K562 (cell line): ENCODE measurements around the gene HOXD12. TPM values are rescaled to one million over a fixed set of nuclear protein-coding genes. Genes with fewer than 3 reads are reported as not detected.

Experiments used
- ATAC-seq: fragments of 200-7000 bp; cut with Tn5 transposase; 3 replicates; pipeline ENCODE4 v1.9.1; 2020; ENCODE audit warnings: moderate library complexity
- BruUV-seq: library from RNA; stranded (reverse); fragments of 400-500 nt; replicated peaks from 2 replicates; lab custom pipeline; 2021; lab: Mats Ljungman, UMichigan
- CTCF ChIA-PET: fragments of 300-600 bp; formaldehyde crosslinking; extraction: SDS; loops from one replicate; lab custom pipeline; 2021; ENCODE audit warnings: low intra/inter-chr PET ratio; lab: Yijun Ruan, JAX
- POLR2A ChIA-PET: fragments of 300-600, 350-650 bp; sonication (Branson Sonifier 250); formaldehyde crosslinking; extraction: SDS; loops from one replicate; lab custom pipeline; 2021; ENCODE audit warnings: antibody characterized with exemption, inconsistent platforms; lab: Yijun Ruan, JAX
- DNase-seq, 4 experiments: peaks; one replicate each; pipeline versions ENCODE4 v3.0.0 to v3.0.0-alpha.2; 2011 to 2018; ENCODE audit warnings: low spot score in 3 of 4, mixed read lengths in 3 of 4; ENCODE audit errors: extremely low read depth in 1 of 4
- FAIRE-seq: peaks from 2 replicates; lab custom pipeline; 2011; peaks lifted over from hg19 to GRCh38; lab: Jason Lieb, UNC
- H2AFZ ChIP-seq: 2 replicates; pipeline ENCODE4 v1.6.0; 2011; ENCODE audit warnings: low read depth, low read length, control low read depth, inconsistent platforms
- H3K27ac ChIP-seq: fragments of 200-600 bp; 3 replicates; pipeline ENCODE4 v1.8.0; 2011; ENCODE audit warnings: low read depth, mild to moderate bottlenecking, control low read depth, inconsistent platforms, low read length, moderate library complexity, mixed read lengths; ENCODE audit errors: extremely low read depth
- H3K27me3 ChIP-seq, 2 experiments: fragments of 300-600 bp in 1 of 2; 2 replicates in 1 of 2; 3 replicates in 1 of 2; pipeline versions ENCODE4 v1.6.0 to v1.8.0; 2011; ENCODE audit warnings: inconsistent platforms in 2 of 2, low read length in 2 of 2, mild to moderate bottlenecking in 1 of 2, mixed read lengths in 1 of 2, moderate library complexity in 1 of 2; ENCODE audit not compliant: control insufficient read depth in 2 of 2, insufficient read depth in 2 of 2
- H3K36me3 ChIP-seq: fragments of 300-600 bp; 3 replicates; pipeline ENCODE4 v1.8.0; 2011; ENCODE audit warnings: mild to moderate bottlenecking, low read length, inconsistent platforms; ENCODE audit not compliant: control insufficient read depth, insufficient read depth
- H3K4me1 ChIP-seq, 2 experiments: fragments of 200-600 bp in 1 of 2; replicated peaks in 1 of 2; 2 replicates in 1 of 2; 3 replicates in 1 of 2; pipeline versions ENCODE4 v1.5.1 to v1.8.0; 2011; ENCODE audit warnings: inconsistent platforms in 2 of 2, low read length in 2 of 2, mild to moderate bottlenecking in 1 of 2, mixed read lengths in 1 of 2, moderate library complexity in 1 of 2; ENCODE audit not compliant: control insufficient read depth in 2 of 2, insufficient read depth in 2 of 2
- H3K4me2 ChIP-seq: 2 replicates; pipeline ENCODE4 v1.6.1; 2011; ENCODE audit warnings: low read length, control low read depth, inconsistent platforms, mixed read lengths; ENCODE audit not compliant: insufficient read depth
- H3K4me3 ChIP-seq: fragments of 200-600 bp; sonication (generic), shearing (Covaris generic); 2 replicates; pipeline ENCODE4 v1.5.1; 2016; ENCODE audit warnings: control low read depth, inconsistent platforms
- H3K79me2 ChIP-seq: fragments of 200-600 bp; 3 replicates; pipeline ENCODE4 v1.8.0; 2011; ENCODE audit warnings: low read length, inconsistent platforms; ENCODE audit not compliant: control insufficient read depth, insufficient read depth
- H3K9ac ChIP-seq, 2 experiments: 2 replicates each; pipeline versions ENCODE4 v1.6.0 to v1.6.1; 2011; ENCODE audit warnings: low read depth in 2 of 2, low read length in 2 of 2, control low read depth in 1 of 2, inconsistent platforms in 1 of 2, mild to moderate bottlenecking in 1 of 2, mixed read lengths in 1 of 2; ENCODE audit not compliant: insufficient read depth in 1 of 2
- H3K9me1 ChIP-seq: one replicate; pipeline ENCODE4 v1.6.0; 2011; ENCODE audit warnings: inconsistent platforms, mild to moderate bottlenecking, low read length, moderate library complexity; ENCODE audit not compliant: control insufficient read depth, insufficient read depth
- H3K9me3 ChIP-seq: replicated peaks from 2 replicates; pipeline ENCODE4 v1.5.1; 2011; ENCODE audit warnings: low read depth, low read length, inconsistent platforms; ENCODE audit not compliant: control insufficient read depth, insufficient read depth
- H4K20me1 ChIP-seq: replicated peaks from 2 replicates; pipeline ENCODE4 v1.6.1; 2011; ENCODE audit warnings: low read length, inconsistent platforms, mixed read lengths; ENCODE audit not compliant: control insufficient read depth, insufficient read depth
- WGBS: fragments of 100-300 bp; shearing (Covaris generic); methylation state at CpG from one replicate; pipeline ENCODE4 v1.1.6; 2016; ENCODE audit warnings: low coverage, mixed read lengths; ENCODE audit not compliant: insufficient coverage; ENCODE audit errors: missing lambda C conversion rate; 5-methylcytosine and 5-hydroxymethylcytosine counted together
- in situ Hi-C: fragments of 300-500 bp; cut with MboI; formaldehyde crosslinking; loops from 4 replicates; pipeline ENCODE4 v1.15.0; 2018; ENCODE audit warnings: inconsistent platforms, mixed read lengths
- intact Hi-C: fragments of 100-400 bp; cut with micrococcal nuclease; formaldehyde crosslinking; loops from 2 replicates; pipeline ENCODE4 v1.14.2; 2022
- polyA plus RNA-seq, 8 experiments: library from polyadenylated mRNA; depleted of rRNA in 4 of 8; stranded (reverse) in 5 of 8; unstranded in 3 of 8; fragments of >200 nt; fragmentation: Nextera tagmentation in 2 of 8; fragmentation: Illumina TruSeq in 1 of 8; extraction: Ambion mirVana in 2 of 8; extraction: Trizol in 1 of 8; gene quantifications; 2 replicates each; pipeline versions ENCODE4 v1.2.1 to v1.2.3, GENCODE V29; 2011 to 2014; ENCODE audit warnings: inconsistent platforms in 1 of 8, missing spikeins in 1 of 8
- total RNA-seq, 7 experiments: library from RNA; depleted of rRNA in 6 of 7; stranded (reverse); fragments of >200 nt in 6 of 7; fragmentation: Illumina TruSeq in 2 of 7; extraction: Trizol in 2 of 7; gene quantifications; 2 replicates each; pipeline versions ENCODE4 v1.2.1 to v1.2.3, GENCODE V29; 2011 to 2021; ENCODE audit warnings: low replicate concordance in 1 of 7
- TF ChIP-seq, protein P1 (sequence below): fragments of 200-600 bp; sonication (generic); IDR thresholded peaks from one replicate; pipeline ENCODE4 v1.6.1; 2012; ENCODE audit warnings: mild to moderate bottlenecking, low read depth, low read length, inconsistent platforms

Gene HOXD12
- total and polyA plus RNA-seq, 9 of the 15 experiments (the other 6 are each of a cell fraction or from before 2014, with no cell fraction given), result not detected

DNA sequence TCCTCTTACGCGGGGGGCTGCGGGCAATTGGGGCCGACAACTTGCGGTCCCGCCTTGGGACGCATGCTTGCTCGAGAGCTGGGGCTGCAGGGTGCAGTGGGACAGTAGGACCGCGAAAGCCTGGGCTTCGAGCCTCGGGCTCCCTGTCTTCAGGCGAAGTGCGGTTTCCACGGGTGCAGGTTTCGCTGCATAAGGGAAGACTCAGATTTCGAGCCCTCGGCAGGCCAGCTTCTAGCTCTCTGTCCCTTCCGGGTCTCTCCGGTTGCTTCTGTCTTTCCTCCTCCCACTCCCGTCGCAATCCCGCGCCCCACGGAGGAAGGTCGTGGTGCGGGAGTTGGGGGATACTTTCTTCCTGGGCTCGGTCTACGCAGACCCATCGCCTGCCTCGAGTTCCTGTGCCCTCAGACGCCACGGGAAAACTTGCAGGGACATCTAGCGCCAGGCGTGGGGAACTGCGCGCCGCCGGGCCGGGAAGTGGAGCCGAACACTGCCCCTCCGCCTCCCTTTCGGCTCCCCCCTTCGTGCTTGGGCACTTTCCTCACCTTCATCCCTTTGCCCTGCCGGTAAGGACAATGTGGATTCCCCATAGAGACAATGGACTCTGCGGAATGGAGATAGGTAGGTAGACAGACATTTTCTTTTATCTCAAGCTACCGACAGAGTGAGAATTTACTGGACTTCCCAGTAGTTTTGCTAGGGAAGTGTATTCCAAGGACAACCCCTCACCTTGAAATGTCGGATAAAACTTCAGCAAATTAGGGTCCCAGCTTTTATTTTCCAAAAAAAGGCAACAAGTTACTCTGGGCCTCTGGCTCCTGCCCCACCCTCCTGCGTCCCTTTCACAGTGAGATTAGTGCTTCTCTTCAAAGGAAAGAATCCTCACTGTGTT, 11.3 kb upstream of the HOXD12 start:
- FAIRE-seq, result no peak
- Histone ChIP-seq H3K36me3 (no peaks in the 10 kb centered on the region), H3K9me1 (no peaks in the 10 kb centered on the region), H3K9me3 (no peaks in the 10 kb centered on the region; the same call in 1 of the 2 replicates), H3K4me1 (peaks cover 0 to 29% of the 10 kb centered on the region in 2 experiments; a peak in 2 of 5 replicates), H3K9ac (0 out of 4 replicates have a peak overlapping the region, but pooled peaks of 1 of the 2 experiments have one; percentile 31), H3K4me3 (no peak overlapping the region), H3K27ac (no peak overlapping the region), H3K27me3 (peaks cover 70 to 86% of the 10 kb centered on the region in 2 experiments), H3K4me2 (peak overlapping the region; percentile 30; the same call in 1 of the 2 replicates), H3K79me2 (no peaks in the 10 kb centered on the region), H2AFZ (peak overlapping the region; percentile 72), H4K20me1 (peaks cover 5% of the 10 kb centered on the region; the same call in 1 of the 2 replicates)
- CTCF ChIA-PET, result interaction anchor here (1.0 to 1.5 kb wide), 4 partner anchors 10 to 722 kb away, joined by 3 to 8 read pairs (median 4); no protein-coding TSS in a partner anchor
- intact Hi-C loops (no loop called here), in situ Hi-C loops (loop anchor here (10.0 to 25.0 kb wide), 2 partner anchors 663 to 1051 kb away; no protein-coding TSS in a partner anchor)
- no TSS peak for BruUV-seq
- WGBS, result 15% methylated on average over 48 of the region's 49 CpGs
- POLR2A ChIA-PET, result interaction anchor here (0.6 kb wide), 1 partner anchor 162 kb away, joined by 3 read pairs; no protein-coding TSS in a partner anchor
- DNase-seq, result peak; percentile 39 to 71 (median 56)
- ATAC-seq, result peak; percentile 93
- TF ChIP-seq, protein P1, sequence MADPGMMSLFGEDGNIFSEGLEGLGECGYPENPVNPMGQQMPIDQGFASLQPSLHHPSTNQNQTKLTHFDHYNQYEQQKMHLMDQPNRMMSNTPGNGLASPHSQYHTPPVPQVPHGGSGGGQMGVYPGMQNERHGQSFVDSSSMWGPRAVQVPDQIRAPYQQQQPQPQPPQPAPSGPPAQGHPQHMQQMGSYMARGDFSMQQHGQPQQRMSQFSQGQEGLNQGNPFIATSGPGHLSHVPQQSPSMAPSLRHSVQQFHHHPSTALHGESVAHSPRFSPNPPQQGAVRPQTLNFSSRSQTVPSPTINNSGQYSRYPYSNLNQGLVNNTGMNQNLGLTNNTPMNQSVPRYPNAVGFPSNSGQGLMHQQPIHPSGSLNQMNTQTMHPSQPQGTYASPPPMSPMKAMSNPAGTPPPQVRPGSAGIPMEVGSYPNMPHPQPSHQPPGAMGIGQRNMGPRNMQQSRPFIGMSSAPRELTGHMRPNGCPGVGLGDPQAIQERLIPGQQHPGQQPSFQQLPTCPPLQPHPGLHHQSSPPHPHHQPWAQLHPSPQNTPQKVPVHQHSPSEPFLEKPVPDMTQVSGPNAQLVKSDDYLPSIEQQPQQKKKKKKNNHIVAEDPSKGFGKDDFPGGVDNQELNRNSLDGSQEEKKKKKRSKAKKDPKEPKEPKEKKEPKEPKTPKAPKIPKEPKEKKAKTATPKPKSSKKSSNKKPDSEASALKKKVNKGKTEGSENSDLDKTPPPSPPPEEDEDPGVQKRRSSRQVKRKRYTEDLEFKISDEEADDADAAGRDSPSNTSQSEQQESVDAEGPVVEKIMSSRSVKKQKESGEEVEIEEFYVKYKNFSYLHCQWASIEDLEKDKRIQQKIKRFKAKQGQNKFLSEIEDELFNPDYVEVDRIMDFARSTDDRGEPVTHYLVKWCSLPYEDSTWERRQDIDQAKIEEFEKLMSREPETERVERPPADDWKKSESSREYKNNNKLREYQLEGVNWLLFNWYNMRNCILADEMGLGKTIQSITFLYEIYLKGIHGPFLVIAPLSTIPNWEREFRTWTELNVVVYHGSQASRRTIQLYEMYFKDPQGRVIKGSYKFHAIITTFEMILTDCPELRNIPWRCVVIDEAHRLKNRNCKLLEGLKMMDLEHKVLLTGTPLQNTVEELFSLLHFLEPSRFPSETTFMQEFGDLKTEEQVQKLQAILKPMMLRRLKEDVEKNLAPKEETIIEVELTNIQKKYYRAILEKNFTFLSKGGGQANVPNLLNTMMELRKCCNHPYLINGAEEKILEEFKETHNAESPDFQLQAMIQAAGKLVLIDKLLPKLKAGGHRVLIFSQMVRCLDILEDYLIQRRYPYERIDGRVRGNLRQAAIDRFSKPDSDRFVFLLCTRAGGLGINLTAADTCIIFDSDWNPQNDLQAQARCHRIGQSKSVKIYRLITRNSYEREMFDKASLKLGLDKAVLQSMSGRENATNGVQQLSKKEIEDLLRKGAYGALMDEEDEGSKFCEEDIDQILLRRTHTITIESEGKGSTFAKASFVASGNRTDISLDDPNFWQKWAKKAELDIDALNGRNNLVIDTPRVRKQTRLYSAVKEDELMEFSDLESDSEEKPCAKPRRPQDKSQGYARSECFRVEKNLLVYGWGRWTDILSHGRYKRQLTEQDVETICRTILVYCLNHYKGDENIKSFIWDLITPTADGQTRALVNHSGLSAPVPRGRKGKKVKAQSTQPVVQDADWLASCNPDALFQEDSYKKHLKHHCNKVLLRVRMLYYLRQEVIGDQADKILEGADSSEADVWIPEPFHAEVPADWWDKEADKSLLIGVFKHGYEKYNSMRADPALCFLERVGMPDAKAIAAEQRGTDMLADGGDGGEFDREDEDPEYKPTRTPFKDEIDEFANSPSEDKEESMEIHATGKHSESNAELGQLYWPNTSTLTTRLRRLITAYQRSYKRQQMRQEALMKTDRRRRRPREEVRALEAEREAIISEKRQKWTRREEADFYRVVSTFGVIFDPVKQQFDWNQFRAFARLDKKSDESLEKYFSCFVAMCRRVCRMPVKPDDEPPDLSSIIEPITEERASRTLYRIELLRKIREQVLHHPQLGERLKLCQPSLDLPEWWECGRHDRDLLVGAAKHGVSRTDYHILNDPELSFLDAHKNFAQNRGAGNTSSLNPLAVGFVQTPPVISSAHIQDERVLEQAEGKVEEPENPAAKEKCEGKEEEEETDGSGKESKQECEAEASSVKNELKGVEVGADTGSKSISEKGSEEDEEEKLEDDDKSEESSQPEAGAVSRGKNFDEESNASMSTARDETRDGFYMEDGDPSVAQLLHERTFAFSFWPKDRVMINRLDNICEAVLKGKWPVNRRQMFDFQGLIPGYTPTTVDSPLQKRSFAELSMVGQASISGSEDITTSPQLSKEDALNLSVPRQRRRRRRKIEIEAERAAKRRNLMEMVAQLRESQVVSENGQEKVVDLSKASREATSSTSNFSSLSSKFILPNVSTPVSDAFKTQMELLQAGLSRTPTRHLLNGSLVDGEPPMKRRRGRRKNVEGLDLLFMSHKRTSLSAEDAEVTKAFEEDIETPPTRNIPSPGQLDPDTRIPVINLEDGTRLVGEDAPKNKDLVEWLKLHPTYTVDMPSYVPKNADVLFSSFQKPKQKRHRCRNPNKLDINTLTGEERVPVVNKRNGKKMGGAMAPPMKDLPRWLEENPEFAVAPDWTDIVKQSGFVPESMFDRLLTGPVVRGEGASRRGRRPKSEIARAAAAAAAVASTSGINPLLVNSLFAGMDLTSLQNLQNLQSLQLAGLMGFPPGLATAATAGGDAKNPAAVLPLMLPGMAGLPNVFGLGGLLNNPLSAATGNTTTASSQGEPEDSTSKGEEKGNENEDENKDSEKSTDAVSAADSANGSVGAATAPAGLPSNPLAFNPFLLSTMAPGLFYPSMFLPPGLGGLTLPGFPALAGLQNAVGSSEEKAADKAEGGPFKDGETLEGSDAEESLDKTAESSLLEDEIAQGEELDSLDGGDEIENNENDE, result no peak
